HCEC 1CT (cell line): ENCODE data around the gene SMCHD1.
"Not testable (repeated sequence)": the region's sequence is repeated elsewhere in the genome, so short reads cannot be mapped to it uniquely, and the experiment has no call there.

Experiments used
- DNase-seq: peaks from one replicate; pipeline ENCODE4 v3.0.0-alpha.2; 2017

SMCHD1 gene

DNA sequence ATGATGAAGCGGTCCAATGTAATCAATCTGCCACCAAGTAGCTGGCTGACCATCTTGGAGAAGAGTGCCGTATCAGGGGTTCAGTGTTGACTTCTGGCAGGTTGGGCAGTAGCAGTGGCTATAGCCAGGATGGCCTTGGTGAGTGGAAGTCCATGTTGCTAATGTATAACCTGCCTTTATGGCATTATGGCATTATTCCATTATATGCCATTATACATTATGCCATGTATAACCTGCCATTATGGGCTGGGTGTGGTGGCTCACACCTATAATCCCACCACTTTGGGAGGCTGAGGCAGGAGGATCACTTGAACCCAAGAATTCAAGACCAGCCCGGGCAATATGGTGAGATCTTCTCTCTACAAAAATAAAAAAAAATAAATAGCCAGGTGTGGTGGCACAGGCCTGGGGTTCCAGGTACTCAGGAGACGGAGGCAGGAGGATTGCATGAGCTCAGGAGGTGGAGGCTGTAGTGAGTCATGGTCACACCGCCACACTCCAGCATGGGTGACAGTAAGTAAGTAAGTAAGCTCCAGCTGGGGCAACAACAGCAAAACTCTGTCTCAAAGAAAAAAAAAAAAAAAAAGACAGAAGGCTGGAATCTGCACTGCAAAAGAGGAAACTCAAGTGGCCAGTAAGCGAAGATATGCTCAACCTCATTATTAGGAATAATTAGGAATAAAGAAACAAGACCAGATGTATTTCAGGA lies 166.8 kb downstream of the SMCHD1 start:
- DNase-seq = no peak

DNA sequence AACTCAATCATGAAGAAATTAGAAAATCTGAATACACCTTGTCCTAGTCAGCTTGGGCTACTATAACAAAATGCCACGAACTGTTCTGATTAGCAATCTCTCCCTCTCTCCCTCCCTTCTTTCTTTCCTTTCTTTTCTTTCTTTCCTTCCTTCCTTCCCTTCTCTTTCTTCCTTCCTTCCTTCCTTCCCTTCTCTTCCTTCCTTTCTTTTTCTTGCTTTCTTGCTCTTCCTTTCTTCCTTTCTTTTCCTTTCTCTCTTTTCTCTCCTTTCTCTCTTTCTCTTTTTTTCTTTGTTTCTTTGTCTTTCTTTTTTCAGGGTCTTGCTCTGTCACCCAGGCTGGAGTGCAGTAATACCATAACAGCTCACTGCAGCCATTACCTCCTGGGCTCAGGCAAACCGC lies 167.7 kb downstream of the SMCHD1 start:
- no peak for DNase-seq

DNA sequence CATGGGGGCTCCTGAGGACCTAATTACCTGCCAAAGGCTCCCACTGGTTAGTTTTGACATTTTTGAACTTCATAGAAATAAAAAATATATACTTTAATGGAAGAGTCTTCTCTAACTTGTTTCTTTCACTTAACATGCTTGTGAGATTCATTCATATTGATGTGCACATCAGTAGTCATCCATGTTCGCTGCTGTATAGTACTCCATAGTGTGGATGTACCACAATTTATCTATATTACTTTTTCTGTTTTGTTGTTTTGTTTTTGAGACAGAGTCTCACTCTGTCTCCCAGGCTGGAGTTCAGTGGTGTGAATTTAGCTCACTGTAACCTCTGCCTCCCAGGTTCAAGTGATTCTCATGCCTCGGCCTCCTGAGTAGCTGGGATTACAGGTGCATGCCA lies 168.4 kb downstream of the SMCHD1 start:
- DNase-seq = no peak

DNA sequence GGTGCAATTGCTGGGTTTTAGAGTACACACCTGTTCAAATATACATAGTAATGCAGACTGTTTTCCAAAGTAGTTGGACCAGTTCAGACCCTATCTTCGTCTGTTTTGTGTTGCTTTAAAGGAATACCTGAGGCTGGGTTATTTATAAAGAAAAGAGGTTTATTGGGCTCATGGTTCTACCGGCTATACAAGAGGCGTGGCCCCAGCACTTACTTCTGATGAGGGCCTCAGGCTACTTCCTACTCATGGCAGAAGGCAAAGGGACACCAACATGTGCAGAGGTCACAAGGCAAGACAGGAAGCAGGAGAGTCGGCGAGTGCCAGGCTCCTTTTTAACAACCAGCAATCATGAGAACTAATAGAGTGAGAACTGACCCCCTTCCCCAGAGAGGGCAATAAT lies 169.3 kb downstream of the SMCHD1 start:
- DNase-seq = no peak

DNA sequence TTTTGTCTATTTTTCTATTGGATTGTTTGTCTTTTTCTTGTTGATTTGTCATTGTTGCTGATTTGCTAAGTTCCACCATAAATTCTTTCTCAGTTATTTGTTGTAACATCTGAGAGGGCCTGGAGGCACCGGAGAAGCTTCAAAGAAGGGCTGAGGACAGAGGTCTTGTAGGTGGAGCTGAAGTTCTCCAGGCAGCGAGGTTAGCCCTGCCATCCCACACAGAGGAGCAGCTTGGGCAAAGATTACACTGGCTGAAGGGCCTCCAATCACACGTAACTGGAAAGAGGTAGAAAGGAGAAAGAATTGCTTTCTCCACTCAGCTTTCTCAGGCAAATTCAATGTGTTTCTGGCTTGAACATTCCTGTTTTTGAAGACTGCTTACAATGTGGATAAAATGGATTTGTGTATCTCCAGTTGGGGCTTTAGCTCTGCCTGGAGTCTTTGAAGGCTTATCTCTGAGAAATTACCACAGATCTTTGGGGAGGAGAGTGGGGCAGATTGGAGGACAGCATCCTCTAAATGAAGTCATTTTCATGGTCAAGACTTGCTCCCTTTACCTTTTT lies 170.2 kb downstream of the SMCHD1 start:
- DNase-seq = no peak

DNA sequence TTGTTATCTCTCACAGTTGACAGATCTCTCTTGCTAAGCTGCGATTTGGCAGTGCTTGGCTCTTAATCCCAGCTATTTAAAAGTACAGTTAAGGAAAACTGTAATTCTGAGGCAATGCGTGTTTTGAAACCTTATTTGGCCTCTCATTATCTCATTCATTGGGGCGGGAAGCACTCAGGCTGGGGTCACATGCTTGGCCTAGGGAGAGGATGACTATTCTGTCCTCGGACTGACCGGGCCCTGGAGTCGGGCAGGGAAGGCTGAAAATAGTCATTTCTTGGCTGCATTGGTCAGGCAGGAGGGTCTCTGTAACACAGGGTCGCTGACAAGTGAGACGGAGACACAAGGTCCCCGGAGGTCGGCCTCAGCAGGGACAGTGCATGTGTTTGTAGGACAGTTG lies 171.1 kb downstream of the SMCHD1 start:
- DNase-seq = peak; percentile 37

DNA sequence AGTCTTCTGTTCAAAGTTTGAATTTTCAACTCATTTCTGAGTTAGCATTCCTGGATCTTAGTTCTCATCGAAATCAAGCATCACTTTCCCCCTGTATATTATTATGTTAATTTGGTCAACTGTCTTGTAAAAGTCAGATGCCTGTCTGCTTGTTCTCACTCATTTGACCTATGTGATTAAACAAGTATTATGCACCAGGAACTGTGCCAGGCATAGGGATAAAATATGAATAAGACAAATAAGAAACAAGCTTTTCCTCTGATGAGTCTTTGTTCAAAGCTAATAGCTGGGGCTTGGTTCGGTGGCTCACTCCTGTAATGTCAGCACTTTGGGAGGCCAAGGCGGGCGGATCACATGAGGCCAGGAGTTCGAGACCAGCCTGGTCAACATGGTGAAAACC lies 171.5 kb downstream of the SMCHD1 start:
- DNase-seq = peak; percentile 31

DNA sequence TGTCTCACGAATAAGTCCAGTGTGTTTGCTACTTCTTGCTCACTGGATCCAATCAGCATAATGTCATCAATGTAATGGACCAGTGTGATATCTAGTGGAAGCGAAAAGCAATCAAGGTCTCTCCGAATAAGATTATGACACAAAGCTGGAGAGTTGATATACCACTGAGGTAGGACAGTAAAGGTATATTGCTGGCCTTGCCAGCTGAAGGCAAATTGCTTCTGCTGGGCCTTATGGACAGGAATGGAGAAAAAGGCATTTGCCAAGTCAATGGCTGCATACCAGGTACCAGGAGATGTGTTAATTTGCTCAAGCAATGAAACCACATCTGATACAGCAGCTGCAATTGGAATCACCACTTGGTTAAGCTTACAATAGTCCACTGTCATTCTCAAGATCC lies 180.6 kb downstream of the SMCHD1 start:
- not testable (repeated sequence) for DNase-seq

DNA sequence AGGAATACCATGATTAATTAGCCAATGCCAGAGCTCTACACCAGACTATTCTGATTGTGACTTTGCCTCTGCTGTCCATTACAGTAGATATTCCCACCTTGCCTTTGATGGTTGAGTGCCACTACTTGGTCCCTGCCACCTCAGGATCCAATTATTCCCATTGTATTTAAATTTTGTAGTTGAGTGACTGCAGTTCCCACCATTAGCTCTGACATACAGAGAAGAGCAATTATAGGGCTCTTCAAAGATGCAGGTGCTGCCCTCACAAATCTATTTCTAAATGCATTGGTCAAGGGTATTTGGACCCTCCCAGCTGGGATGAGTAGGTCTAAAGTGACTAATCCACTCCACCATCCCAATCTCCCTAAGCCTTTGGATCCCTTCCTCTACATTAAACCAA lies 181.8 kb downstream of the SMCHD1 start:
- not testable (repeated sequence) for DNase-seq

DNA sequence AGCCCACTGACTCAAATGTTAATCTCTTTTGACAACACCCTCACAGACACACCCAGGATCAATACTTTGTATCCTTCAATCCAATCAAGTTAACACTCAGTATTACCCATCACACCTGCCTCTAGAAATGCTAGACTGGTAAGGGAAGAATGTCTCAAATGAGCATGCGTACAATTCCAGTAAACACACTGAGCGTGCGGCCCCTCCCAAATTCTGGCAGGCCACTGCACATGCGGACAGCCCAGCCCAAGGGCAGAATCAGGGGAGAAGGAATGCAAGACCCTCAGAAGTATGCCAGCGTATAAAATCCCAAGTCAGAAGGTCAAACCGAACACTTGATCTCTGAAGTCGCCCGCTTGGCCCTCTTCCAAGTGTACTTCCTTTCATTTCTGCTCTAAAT lies 183.7 kb downstream of the SMCHD1 start:
- no peak for DNase-seq

DNA sequence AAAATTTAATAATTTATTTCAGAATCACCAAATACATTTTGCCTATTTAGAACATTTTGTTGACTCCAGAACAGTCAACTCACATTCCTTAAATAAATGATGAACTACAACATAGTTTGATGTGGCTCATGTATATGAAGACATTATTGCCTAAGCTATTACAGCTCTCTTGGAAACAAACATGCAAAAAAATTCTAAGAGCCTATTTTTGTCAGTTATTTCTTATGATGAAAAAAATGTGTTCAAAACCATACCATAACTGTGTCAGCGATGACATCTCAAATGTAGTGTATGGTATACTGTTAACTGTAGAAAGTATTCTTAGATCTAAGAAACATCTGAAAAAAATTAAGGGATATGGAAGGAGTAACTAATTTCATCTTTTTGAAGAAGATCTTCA lies 185.0 kb downstream of the SMCHD1 start:
- no peak for DNase-seq

DNA sequence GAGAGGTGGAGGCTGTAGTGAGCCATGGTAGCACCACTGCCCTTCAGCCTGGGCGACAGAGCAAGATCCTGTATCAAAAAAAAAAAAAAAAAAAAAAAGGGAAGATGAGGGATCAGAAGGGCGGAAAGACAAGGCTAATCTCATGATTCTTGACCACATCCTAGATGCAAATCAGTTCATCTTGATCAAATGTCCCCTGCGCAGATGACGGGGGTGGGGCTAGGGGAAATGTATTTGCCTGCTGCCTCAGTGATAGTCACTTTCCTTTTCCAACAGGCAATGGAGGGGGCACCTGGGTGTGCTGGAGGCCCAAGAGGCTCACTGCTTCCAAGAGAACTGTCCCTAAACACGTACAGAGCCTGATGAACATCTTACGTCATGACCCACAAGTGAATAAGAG lies 187.6 kb downstream of the SMCHD1 start:
- no peak for DNase-seq

DNA sequence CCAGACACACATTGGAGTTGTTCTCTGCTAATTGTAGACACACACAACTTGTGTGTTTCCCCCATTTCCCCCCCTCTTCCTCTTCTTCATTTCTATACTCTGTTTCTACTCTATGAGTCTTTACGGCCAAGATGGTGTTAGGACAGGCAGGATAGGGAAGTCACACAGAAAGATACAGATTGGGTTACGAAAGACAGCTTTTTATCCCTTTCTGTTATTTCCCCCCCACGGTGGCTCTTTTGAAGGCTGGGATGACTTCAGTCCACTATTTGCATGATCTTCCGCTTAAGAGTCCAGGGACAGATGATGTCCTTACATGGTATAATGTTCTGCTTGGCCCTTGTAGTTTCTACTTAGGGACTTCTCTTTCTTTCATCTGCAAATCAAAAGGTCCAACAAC lies 189.6 kb downstream of the SMCHD1 start:
- DNase-seq = no peak

DNA sequence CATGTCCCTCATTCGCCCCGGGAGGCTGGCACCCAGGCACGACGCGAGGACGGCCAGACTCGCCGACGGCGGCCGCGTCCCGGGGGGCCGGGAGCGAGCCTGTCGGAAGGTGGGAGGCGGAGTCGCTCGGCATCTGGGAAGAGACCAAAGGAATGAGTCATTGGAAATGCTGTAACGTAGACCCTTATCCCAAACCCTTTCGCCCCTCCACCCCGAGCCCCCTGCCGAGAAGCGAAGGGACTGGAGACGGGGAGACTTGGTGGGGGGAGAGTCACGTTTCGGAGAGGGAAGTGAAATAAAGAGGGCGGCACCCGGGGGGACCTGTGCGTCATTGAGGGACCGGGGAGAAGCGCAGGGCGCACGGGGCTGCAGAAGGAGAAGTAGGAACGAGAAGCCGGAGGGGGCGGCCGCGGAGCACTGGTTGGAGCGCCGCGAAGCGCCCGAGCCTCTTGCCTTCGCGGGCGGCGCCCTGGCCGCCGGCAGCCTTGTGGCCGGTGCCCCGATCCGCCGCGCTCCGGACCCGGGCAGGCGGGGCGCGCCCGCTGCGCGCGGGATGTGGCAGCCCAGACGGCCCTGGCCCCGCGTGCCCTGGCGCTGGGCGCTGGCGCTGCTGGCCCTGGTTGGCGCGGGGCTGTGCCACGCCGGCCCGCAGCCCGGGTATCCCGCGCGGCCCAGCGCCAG lies 191.2 kb downstream of the SMCHD1 start, which contains the start of gene EMILIN2:
TSS of gene EMILIN2 (plus strand) at position 371 of the 681 bp plus-strand sequence. CDS start at position 554, 183 bp downstream.
- no peak for DNase-seq

DNA sequence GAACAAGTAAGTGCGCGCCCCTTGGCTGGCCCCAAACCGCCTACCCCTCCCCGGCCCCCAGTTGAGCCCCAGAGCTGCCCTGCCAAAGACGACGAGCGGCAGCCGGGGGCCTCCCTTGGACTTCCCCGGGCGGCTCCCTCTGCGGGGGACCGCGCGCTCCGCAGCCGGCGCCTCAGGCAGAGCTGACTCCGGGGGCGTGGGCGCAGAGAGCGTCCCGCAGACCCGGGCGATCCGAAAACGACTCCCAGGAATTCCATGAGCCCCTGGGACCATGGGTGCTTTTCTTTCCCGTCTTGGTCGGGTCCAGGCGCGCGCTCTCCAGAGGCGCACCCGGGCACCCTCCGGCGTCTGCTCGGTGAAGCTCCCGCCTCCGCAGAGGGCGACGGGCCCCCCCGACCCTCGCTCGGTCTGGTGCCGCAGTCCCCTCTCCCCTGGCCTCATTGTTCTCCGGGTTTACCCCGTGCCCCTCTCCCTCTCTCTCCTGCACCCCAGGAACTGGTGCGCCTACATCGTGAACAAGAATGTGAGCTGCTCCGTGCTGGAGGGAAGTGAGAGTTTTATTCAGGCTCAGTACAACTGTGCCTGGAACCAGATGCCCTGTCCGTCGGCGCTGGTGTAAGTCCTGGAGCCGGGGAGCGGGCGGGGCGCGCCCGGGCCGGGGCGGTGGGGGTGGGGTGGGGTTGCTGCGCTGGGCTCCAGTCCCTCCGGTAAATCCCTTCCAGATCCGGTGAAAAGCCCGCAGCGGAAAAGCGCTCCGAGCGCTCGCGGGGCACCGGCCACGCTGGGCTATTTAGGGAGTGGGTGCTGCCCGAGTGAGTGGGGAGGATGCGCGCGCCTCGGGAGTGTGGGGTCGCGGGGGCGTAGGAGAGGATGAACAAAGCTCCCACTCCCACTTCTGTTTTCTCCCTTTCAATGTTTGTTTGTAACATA lies 192.1 kb downstream of the SMCHD1 start:
- no peak for DNase-seq

DNA sequence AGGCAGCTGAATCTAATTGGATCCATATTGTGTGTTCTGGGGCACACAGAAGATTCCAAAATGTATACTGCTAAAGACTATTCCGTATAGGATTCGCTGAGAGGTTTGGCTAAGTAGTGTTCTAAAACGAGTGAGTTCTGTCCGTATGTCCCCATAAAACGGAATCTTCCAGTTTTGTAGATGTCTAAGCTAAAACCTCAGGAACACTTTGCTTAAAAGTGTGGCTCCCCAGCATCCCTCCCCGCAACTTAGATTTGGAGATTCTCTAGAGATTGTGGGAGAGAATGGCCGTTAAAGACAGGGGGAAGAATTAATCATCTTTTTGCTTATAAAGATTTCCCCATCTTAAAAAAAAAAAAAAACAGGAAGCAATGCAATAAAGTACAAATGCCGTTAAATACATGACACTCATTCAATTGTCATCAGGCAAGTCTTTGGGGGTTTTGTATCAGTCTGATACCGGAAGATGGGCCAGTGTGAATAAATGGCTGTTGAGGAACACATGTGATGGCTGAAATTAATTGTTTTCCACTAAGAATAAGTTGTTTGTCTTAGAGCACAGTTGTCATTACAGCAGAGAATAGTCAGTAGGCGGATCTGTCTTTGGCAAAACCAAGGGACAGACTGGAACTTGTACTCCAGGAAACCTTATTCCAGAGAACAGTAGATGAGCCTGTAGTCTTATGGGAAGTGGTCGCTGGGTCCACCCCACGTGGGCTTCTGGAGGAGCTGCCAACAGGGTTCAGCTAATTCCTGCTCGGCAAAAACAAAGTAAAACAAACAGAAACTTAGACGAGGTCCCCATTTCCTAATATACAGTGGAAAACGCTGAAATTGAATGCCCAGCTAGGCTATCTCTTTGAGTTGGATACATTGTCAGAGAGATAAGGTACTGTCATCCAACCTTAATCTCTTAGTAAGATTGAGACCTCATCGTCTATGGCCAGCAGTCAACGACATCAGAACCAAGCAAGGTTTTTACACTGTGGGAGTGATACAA lies 193.0 kb downstream of the SMCHD1 start:
- DNase-seq = no peak

DNA sequence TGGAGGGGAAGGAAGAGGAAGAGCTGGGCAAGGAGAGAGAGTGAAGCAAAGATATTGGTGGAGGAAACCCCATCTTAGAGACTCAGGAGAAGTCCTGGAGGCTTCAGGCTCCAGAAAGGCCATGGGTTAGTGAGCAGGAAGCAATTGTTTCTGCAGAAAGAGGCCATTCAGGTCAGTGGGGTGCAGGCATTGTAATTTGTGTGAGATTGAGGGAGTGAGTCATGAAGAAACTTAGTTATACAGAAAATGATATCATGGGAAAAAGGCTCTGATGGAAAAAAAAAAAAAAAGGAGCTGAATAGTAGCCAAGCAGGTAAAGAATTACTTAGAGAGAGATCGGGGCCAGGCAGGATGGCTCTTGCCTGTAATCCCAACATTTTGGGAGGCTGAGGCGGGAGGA lies 195.3 kb downstream of the SMCHD1 start:
- no peak for DNase-seq

DNA sequence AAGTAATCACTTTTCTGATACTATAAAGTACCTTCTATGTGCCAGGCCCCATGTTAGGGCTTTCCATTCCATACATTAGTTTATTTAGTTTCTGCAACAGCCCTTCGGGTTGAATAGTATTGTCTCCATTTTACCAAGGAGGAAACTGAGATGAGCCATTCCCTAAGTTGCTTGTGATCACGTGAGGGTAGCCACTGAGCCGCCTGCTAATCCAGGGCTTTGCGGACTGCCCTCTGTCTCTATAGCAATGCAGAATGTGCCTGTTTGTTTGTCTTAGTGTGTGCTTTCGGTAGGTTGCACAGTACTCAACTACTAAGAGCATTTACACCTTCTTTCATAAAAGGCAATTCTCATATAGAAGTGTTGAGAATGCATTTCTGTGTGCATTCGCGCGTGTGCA lies 196.2 kb downstream of the SMCHD1 start:
- DNase-seq = no peak

DNA sequence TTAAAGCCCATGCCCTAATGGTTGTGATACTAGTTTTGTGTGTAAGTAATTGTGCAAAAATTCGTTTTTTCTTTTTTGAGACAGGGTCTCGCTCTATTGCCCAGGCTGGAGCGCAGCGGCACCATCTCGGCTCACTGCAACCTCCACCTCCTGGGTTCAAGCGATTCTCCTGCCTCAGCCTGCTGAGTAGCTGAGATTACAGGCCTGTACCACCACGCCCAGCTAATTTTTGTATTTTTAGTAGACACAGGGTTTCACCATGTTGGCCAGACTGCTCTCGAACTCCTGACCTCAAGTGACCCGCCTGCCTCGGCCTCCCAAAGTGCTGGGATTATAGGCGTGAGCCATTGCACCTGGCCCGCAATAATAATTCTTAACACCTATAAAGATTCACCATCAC lies 196.9 kb downstream of the SMCHD1 start:
- not testable (repeated sequence) for DNase-seq

DNA sequence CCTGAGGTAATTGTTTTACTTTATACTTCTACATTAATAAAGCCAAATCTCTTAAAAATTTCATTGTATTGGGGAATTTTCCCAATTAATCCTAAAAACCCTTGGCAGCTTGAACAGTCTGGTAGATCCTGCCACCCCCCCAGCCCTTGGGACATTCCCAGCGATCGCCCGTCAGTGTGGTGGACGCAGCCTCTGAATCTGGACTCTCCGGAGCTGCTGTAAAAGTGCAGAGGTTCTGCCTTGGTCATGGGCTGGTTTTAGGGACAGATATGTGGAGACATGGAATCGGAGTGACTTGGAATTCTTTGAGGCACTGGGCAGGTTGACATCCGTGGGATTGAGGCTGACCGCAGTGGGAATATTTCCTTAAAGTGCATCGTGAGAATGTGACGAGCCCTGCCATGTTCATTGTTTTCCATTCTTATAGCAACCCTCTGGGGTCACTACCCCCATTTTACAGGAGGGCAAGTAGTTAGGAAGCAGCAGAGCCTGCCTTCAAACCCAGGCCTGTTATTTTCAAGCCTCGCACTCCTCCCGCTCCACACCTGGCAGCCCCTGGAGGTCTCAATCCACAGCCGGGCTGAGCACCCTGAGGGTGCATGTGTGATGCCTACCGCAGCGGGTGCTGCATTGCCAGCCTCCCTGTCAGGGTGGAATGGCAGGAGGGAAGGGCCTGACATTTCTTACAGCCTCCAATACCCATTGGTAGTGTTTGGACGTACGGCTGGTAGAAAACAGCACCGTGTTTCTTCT lies 197.8 kb downstream of the SMCHD1 start:
- no peak for DNase-seq
